ENCODE data around the gene KLHL36.
"Not testable (repeated sequence)": the region's sequence is repeated elsewhere in the genome, so short reads cannot be mapped to it uniquely, and the experiment has no call there.

DNA sequence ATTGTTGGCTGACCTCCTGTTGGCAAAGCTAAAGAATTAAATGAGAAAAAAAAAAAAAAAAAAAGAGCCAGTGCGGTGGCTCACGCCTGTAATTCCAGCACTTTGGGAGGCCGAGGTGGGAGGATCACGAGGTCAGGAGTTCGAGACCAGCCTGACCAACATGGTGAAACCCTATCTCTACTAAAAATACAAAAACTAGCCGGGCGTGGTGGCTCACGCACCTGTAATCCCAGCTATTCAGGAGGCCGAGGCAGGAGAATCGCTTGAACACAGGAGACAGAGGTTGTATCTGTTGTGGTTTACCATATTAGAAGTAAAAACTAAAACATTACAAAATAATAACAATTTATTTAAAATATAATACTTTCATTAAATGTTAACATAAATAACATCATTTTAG lies 45.6 kb downstream of the KLHL36 start:
- TF ChIP-seq EZH2 (IDR thresholded peaks at IDR 0.05; ENCODE audit: borderline replicate concordance, low read length): not testable (repeated sequence)
- TF ChIP-seq, protein P1, sequence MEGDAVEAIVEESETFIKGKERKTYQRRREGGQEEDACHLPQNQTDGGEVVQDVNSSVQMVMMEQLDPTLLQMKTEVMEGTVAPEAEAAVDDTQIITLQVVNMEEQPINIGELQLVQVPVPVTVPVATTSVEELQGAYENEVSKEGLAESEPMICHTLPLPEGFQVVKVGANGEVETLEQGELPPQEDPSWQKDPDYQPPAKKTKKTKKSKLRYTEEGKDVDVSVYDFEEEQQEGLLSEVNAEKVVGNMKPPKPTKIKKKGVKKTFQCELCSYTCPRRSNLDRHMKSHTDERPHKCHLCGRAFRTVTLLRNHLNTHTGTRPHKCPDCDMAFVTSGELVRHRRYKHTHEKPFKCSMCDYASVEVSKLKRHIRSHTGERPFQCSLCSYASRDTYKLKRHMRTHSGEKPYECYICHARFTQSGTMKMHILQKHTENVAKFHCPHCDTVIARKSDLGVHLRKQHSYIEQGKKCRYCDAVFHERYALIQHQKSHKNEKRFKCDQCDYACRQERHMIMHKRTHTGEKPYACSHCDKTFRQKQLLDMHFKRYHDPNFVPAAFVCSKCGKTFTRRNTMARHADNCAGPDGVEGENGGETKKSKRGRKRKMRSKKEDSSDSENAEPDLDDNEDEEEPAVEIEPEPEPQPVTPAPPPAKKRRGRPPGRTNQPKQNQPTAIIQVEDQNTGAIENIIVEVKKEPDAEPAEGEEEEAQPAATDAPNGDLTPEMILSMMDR (conservative IDR thresholded peaks at IDR 0.05 in 1 of 2, IDR thresholded peaks at IDR 0.05 in 1 of 2; ENCODE audit: extremely low read depth in 1 of 2, insufficient read depth in 1 of 2, low read depth in 1 of 2, low read length in 2 of 2): not testable (repeated sequence)

Data from mammary epithelial cell (primary cell).